Stimulated activated CD4-positive, alpha-beta T cell treated with anti-CD3 and anti-CD28 coated beads, Interleukin-4, amount 100 ng/mL, for 48 hours (primary cell): ENCODE data around the gene NACC2.

Experiments
- DNase-seq, 2 donors: peaks; one replicate each; pipeline ENCODE4 v3.0.0-alpha.2; 2020; ENCODE audit warnings: low read depth in 2 of 2

Gene NACC2, protein sequence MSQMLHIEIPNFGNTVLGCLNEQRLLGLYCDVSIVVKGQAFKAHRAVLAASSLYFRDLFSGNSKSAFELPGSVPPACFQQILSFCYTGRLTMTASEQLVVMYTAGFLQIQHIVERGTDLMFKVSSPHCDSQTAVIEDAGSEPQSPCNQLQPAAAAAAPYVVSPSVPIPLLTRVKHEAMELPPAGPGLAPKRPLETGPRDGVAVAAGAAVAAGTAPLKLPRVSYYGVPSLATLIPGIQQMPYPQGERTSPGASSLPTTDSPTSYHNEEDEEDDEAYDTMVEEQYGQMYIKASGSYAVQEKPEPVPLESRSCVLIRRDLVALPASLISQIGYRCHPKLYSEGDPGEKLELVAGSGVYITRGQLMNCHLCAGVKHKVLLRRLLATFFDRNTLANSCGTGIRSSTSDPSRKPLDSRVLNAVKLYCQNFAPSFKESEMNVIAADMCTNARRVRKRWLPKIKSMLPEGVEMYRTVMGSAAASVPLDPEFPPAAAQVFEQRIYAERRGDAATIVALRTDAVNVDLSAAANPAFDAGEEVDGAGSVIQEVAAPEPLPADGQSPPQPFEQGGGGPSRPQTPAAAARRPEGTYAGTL

DNA sequence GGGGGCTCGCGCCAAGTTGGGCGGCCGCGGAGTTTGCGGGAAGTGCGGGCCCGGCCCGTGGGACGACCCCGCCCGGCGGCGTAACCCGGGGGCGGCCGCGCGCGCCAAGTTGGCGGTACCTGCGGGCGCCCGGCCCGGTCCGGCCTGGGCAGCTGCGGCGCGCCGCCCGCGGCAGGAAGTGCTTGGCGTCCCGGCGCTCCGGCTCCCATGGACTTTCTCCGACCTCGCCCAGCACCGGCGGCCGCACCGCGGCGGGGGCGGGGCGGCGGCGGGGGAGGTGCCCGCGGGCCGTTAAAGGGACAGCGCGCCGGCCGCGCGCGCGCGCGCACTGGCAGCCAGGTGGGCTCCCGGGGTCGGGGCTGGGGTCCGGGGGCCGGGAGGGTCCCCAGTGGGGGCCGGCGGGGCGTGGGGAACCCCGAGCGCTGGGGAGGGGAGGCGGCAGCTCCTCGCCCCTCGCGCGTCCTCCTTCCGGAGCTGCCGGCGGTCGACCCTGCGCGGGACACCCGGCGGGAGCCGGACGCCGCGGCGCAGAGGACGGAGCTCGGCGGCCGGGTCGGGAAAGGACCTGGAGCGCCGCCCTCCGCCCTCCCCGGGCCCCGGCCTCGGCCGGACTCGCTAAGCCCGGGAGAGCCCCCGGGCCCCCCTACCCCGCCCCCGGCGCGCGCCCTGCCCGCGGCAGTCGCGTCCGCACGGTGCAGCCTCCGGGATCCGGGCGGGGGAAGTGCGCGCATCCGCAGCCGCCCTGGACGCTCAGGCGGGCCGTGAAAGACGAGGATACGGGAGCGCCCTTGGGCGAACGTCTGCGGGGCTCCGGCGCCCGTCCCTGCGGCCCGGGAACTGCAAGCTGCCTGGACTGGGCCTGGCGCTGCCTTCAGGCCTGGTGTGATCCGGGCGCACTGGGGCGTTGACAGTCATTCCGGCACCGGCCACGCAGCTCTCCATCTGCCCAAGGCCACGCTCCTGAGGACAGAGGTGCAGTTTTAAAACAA is at the start of gene NACC2:
Gene NACC2, minus strand, starts transcription at position 220 of the 989 bp plus-strand sequence. CDS start 44,768 bp downstream, outside the sequence.
- no peak for DNase-seq

DNA sequence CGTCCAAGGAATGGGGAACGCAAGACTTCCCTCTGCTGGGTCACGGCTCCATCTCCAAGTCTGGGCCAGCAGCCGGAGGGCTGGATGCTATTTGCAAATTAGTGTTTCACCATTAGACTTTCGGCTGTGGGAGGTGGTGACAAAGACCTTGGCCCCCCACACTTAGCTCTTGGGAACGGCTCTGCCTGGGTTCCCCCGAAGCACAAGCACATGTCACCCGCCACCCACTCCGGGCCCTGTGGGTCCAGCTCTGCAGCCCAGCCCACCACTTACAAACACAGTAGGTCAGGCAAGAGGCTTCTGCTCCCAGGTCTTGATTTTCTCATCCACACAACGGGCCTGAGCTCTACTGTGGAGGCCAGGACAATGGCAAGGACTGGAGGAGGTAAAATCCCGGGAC is 49.4 kb upstream of the NACC2 start:
- DNase-seq: no peak

GRCh38 chr9:136143215-136144001 is 48.3 kb upstream of the NACC2 start:
- DNase-seq: no peak

GRCh38 chr9:136142859-136143214 is 47.7 kb upstream of the NACC2 start:
- no peak for DNase-seq

DNA sequence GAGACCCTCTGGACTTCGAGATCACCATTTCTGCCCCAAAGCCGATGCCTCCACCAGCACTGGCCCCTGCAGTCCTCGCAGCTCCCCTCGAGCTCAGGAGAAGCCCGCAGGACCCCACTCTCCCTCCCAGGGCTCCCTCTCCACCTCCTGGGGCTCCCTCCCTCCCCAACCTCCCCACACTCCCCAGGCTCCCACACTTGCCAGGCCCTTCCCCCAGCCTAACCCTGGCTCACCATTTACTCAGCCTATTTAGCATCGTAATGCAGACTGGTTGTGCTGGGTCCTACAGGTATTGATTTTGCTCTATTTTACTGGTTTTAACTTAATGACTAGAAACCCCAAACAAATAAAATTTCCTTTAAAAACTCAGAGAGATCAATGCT is 47.3 kb upstream of the NACC2 start:
- no peak for DNase-seq

DNA sequence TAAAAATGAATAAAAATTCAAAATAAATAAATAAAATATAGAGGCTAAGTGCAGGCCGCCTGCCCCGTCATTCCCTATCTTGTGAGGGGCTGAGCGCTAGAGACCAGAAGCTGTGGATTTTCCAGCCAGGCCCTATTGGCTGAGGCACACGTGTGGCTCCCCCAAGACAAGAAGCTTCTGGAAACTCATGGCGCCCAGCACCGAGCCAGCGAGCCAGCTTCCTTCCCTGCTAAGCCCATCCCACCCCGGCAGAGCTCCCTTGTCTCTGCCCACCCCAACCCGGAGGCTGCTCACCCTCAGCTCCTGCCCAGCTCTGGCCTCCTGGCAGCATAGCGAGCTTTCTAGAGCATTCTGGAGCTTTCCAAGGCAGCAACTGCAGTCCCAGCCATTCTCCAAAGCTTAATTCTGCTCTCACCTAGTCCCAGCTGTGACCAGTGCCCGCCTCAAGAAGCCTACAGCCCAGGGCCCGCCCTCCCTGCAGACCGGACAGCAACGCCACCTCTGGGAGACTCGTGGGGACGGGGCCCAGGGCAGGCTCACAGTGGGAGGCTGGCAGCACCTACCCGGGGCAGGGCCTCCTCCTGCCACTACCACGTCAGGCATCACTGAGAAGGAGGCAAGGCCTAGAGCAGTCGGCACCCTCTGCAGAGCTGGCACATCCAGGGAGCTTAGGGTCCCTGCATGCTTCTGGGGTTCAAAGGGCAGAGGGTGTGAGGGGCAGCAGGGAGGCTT is 46.8 kb upstream of the NACC2 start:
- no peak for DNase-seq

GRCh38 chr9:136140966-136141365 is 45.9 kb upstream of the NACC2 start:
- no peak for DNase-seq

DNA sequence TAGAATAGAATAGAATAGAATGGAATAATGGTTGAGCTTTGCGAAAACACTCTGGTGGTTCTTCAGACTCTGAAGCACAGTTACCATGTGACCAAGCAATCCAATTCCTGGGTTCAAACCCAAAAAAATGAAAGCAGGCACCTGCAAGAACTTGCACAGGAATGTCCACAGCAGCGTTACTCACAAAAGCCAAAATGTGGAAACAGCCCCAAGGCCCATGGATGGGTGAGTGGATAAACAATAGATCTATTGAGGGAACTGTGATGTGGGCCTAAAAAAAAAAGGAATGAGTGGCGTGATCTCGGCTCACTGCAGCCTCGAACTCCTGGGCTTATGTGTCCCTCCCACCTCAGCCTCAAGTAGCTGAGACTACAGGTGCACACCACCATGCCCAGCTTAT is 45.0 kb upstream of the NACC2 start:
- DNase-seq: no peak

- DNase-seq: peak; percentile 34 to 53
Measured at GRCh38 chr9:136138566-136138965, 43.5 kb upstream of the NACC2 start.

DNA sequence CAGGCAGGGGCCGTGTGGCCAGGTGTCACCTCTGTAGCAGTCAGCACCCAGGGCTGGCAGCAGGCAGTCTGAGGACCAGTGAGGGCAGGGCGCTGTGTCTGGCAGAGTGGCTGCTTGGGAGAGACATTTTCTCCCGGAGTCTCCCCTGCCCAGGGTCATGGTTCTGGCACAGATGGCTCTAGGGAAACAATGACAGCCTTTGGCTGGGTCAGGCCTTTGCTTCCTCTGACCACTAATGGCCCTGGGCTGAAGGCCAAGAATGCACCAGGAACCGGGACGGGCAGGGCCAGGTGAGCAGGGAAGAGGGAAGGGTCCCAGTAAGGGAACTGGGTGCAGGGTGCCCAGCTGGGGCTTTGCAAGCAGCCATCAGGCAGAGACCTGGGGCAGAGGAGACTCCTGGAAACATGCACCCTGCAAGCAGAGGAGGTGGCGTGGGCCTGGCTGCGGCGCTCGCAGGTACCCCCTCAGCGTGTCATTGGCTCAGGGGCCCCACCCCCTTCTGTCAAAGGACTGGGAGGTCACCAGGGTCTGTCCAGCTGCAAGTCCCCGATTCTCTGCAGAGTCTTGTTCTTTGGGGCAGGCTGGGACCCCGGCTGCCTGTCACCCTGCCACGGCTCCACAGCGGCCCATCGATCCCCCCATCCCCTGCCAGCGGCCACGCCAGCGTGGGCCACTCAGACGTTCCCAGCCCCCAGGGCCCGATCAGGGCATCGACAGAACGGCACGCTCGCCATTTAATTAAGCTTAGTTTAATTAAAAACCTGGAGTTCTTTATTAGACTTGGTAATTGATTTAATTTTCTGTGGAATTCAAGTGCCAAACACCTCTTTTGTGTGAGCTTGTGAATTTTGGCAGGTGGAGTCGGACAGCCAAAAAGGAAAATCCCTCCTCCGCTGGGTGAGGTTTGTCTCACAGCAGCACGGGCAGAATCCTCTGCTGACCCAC is 42.5 kb upstream of the NACC2 start:
- DNase-seq: no peak

GRCh38 chr9:136136127-136136925 is 41.2 kb upstream of the NACC2 start:
- DNase-seq: no peak

DNA sequence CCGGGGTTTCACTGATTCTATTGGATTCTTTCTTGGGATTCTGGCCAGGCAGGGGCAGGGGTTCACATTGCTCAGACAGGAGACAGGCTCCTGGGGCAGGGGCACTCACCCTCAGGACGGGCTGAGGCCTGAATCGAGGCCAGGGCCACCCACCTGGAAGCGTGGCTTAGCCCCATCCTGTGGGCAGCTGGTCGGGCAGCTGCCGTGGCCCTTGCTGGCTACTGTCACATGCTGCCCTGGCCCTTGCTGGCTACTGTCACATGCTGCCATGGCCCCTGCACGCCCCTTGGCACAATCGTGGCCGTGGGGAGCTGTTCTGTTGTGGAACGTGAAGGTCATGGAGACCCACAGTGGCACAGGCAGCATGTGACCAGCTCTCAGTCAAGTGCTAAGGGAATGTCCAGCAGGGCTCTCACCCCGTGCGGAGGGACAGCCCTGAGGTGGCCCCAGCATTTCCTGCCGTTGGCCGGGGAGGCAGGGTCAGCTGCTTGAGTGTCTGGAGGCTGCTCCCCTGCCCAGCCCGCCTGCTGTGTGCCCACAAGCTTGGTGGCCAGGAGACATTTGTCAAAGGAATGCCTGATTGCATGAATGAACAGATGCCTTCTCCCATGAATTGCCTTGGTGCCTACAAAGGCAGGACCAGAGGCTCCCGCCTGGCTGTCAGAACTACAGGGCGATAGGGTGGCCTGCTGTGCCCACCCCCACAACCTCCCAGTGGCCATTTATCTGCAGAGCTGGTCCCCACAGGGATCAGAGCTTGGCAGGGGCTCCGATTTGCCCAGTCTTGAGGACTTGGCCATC is 40.4 kb upstream of the NACC2 start:
- no peak for DNase-seq

- no peak for DNase-seq
Measured at GRCh38 chr9:136133959-136134484, 38.9 kb upstream of the NACC2 start.

DNA sequence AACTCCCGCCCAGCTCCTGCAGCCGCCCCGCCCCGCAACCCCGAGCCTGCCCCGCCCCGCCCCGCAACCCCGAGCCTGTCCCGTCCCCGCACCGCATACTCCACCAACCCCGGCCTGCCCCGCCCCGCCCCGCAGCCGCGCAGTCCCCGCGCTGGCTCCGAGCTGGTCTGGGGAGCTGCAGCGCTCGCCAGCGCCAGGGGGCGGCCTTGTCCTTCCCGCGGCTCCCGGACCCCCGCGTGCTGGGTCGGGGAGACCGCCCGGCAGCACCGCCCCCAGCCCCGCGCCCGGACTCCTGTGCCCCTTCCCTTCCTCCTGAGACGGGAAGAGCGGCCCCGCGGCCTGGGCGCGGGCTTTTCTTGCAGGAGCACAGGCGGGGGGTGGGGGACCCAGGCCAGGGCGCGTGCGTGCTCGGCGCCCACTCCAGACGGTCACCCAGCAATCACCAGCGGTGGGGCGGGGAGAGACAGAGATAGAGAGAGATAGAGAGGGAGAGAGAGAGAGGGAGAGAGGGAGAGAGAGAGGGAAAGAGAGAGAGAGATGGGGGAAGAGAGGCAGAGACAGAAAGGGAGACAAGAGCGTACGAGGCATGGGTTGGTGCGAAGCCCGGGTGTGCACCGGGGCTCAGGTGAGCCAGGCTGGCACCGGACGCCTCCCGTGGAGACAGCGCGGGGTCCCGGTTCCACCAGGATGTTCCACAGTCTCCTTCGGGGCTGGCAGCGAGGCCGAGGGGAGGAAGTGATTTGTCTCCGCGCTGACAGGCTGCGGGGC is 38.3 kb upstream of the NACC2 start:
- DNase-seq: peak in 1 of 2 donors; percentile 22

DNA sequence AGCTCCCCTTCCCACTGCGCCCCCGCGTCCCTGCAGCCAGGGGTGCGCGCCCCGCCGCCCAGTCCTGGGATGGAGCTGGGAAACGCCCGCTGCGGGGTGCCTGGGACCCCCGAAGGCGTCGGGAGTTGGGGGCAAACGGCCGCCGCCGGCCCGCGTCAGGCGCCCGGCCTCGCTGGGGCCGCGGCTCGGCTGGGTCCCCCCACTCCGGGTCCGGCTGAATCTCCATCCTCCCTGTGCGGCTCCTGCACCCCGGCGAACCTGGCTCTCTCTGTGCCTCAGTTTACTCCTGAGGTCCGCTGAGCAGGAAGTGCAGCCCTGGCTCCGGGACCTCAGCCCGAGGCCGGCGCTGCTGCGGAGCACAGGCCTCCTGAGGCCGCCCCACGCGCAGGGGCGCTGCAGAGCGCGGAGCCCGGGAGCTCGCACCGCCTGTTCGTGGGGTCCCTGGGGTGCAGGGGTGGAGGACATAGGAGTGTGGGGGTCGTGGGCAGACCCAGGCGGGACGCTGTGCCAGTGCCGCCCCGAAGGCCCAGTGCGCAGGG is 37.5 kb upstream of the NACC2 start:
- no peak for DNase-seq

DNA sequence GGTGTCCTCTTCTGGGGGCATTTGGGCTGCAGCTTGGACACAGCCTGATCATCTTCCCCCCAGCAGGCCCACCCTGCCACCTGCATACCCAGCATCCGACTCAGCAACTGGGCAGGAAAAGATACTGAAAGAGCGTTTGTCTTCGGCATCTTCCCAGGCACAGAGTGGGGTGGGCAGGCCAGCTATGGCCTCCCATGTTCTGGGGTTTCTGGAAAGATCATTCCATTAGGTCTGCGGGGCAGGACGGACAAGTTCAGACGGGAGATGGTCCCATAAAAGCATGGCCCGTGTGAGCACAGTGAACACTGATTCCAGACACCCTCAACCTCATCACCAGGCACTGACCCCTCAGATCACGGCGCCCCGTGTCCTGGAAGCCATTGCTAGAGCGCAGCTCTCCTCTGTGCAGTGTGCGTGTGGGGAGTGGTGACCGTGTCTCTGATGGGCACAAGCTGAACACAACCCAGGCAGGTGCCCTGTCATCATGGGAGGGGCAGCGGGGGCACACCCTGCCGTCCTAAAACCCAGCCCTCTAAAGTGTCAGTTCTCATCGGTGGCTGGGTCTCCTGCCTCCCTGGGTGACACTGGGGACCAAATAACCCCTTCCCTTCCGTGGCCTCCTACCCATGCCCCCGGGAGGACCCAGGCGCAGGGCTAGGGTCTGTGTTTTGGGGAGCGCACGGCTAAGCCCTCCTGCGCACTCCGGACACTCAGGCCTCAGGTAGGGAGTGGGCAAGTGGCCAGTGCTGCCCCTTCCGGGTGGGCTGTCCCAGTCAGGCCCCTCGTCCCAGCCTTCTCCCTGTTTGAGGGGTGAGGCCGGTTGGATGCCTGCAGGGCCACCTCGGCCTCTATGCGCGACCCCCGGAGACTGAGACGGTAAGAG is 36.8 kb upstream of the NACC2 start:
- DNase-seq: no peak
